Vagina (tissue), 2 donors: ENCODE data around the gene EPAS1.

ENCODE experiments used
- CTCF ChIP-seq, 3 experiments: fragments of 450-650 bp in 2 of 3; fragments of 200-600 bp in 1 of 3; sonication (generic) in 1 of 3; IDR thresholded peaks; one replicate each; pipeline ENCODE4 v1.5.1; 2017 to 2019; ENCODE audit warnings: antibody characterized with exemption in 3 of 3, mild to moderate bottlenecking in 2 of 3, moderate library complexity in 2 of 3
- POLR2A ChIP-seq, 2 donors: fragments of 450-650 bp; IDR thresholded peaks; one replicate each; pipeline ENCODE4 v1.6.1; 2017; ENCODE audit warnings: antibody characterized with exemption in 2 of 2, mild to moderate bottlenecking in 2 of 2, moderate library complexity in 2 of 2

GRCh38 chr2:46369783-46370182, 72.6 kb downstream of the EPAS1 start:
- TF ChIP-seq CTCF (IDR thresholded peaks at IDR 0.05) = no peak
- TF ChIP-seq POLR2A (IDR thresholded peaks at IDR 0.05) = no peak
